IPS-NIHi7 (cell line): ENCODE measurements around the gene SUMO2.
"Not testable (repeated sequence)": the region's sequence is repeated elsewhere in the genome, so short reads cannot be mapped to it uniquely, and the experiment has no call there.

ENCODE experiments used
- DNase-seq: peaks from one replicate; pipeline ENCODE4 v3.0.0; 2012; ENCODE audit warnings: mixed read lengths; ENCODE audit errors: extremely low spot score

The SUMO2 gene

GRCh38 chr17:75144816-75145512 is 37.8 kb downstream of the SUMO2 start:
- no peak for DNase-seq

- no peak for DNase-seq
Measured at GRCh38 chr17:75142236-75142971, 40.4 kb downstream of the SUMO2 start.

- DNase-seq, result no peak
Measured at GRCh38 chr17:75138519-75138918, 44.2 kb downstream of the SUMO2 start.

GRCh38 chr17:75137762-75138161 is 45.0 kb downstream of the SUMO2 start:
- DNase-seq, result not testable (repeated sequence)

GRCh38 chr17:75135946-75136345 is 46.8 kb downstream of the SUMO2 start:
- DNase-seq, result no peak

GRCh38 chr17:75135452-75135851 is 47.3 kb downstream of the SUMO2 start:
- no peak for DNase-seq

GRCh38 chr17:75133607-75134347 is 49.0 kb downstream of the SUMO2 start:
- not testable (repeated sequence) for DNase-seq

GRCh38 chr17:75133001-75133400 is 49.8 kb downstream of the SUMO2 start:
- no peak for DNase-seq

- not testable (repeated sequence) for DNase-seq
Measured at GRCh38 chr17:75132018-75133000, 50.5 kb downstream of the SUMO2 start.

GRCh38 chr17:75131278-75132017 is 51.3 kb downstream of the SUMO2 start, which contains the start of gene NT5C:
NT5C (minus strand) TSS chr17:75131742; CDS start chr17:75131707, 35 bp downstream.
- peak; percentile 90 for DNase-seq

- DNase-seq, result peak; percentile 72
Measured at GRCh38 chr17:75130632-75131277, 52.0 kb downstream of the SUMO2 start.

GRCh38 chr17:75130059-75130631 is 52.6 kb downstream of the SUMO2 start:
- no peak for DNase-seq

- DNase-seq, result no peak
Measured at GRCh38 chr17:75129576-75129975, 53.2 kb downstream of the SUMO2 start.

GRCh38 chr17:75128694-75129505 is 53.9 kb downstream of the SUMO2 start:
- DNase-seq, result no peak

- not testable (repeated sequence) for DNase-seq
Measured at GRCh38 chr17:75127936-75128335, 54.8 kb downstream of the SUMO2 start.

GRCh38 chr17:75126954-75127353 is 55.8 kb downstream of the SUMO2 start:
- no peak for DNase-seq

- no peak for DNase-seq
Measured at GRCh38 chr17:75125984-75126383, 56.8 kb downstream of the SUMO2 start.

GRCh38 chr17:75124819-75125162 is 58.0 kb downstream of the SUMO2 start:
- DNase-seq, result no peak
